Measurements from ENCODE around the gene CLEC10A.

Gene CLEC10A

GRCh38 chr17:7120123-7120522 lies 40.1 kb upstream of the CLEC10A start:
- no peak overlapping the region for H3K4me3 ChIP-seq (ENCODE audit: low read length, poor library complexity, severe bottlenecking)
- H3F3A ChIP-seq (ENCODE audit: low read depth), result no peaks in the 10 kb centered on the region
- H3K9me3 ChIP-seq (ENCODE audit: insufficient read depth, low read depth, low read length), result no peaks in the 10 kb centered on the region
- H3K79me2 ChIP-seq (ENCODE audit: insufficient read depth, low read length), result no peaks in the 10 kb centered on the region
- H3K9me2 ChIP-seq (replicated peaks; ENCODE audit: low read depth, low read length), result no peaks in the 10 kb centered on the region
- no peak overlapping the region for H2AFZ ChIP-seq (ENCODE audit: low read length)
- no peaks in the 10 kb centered on the region for H3K36me3 ChIP-seq (ENCODE audit: insufficient read depth, low read length)
- no peak overlapping the region for H3K9ac ChIP-seq (ENCODE audit: low read depth, low read length, poor library complexity, severe bottlenecking)
- no peaks in the 10 kb centered on the region for H3K4me1 ChIP-seq (ENCODE audit: insufficient read depth, low read length, poor library complexity, severe bottlenecking)
- no peaks in the 10 kb centered on the region for H4K20me1 ChIP-seq (ENCODE audit: insufficient read depth, low read length, poor library complexity, severe bottlenecking)
- no peak overlapping the region for H3K4me2 ChIP-seq (ENCODE audit: low read depth, low read length, poor library complexity, severe bottlenecking)
- TF ChIP-seq EZH2phosphoT487 (IDR thresholded peaks at IDR 0.05; ENCODE audit: borderline replicate concordance) (no peak), CTCF (conservative IDR thresholded peaks at IDR 0.05; ENCODE audit: low read length) (no peak)
- no peaks in the 10 kb centered on the region for H3K27me3 ChIP-seq (ENCODE audit: insufficient read depth, low read length, poor library complexity, severe bottlenecking)

- Histone ChIP-seq H2AFZ (ENCODE audit: low read length) (no peak overlapping the region), H4K20me1 (ENCODE audit: insufficient read depth, low read length, poor library complexity, severe bottlenecking) (no peaks in the 10 kb centered on the region), H3K27me3 (ENCODE audit: insufficient read depth, low read length, poor library complexity, severe bottlenecking) (no peaks in the 10 kb centered on the region), H3K9ac (ENCODE audit: low read depth, low read length, poor library complexity, severe bottlenecking) (no peak overlapping the region), H3K36me3 (ENCODE audit: insufficient read depth, low read length) (no peaks in the 10 kb centered on the region), H3K4me2 (ENCODE audit: low read depth, low read length, poor library complexity, severe bottlenecking) (no peak overlapping the region), H3K4me1 (ENCODE audit: insufficient read depth, low read length, poor library complexity, severe bottlenecking) (no peaks in the 10 kb centered on the region), H3K9me2 (replicated peaks; ENCODE audit: low read depth, low read length) (no peaks in the 10 kb centered on the region), H3F3A (ENCODE audit: low read depth) (no peaks in the 10 kb centered on the region), H3K9me3 (ENCODE audit: insufficient read depth, low read depth, low read length) (no peaks in the 10 kb centered on the region), H3K79me2 (ENCODE audit: insufficient read depth, low read length) (no peaks in the 10 kb centered on the region), H3K4me3 (ENCODE audit: low read length, poor library complexity, severe bottlenecking) (no peak overlapping the region)
- TF ChIP-seq CTCF (conservative IDR thresholded peaks at IDR 0.05; ENCODE audit: low read length), result no peak
- no peak for TF ChIP-seq EZH2phosphoT487 (IDR thresholded peaks at IDR 0.05; ENCODE audit: borderline replicate concordance)
Observed at GRCh38 chr17:7119314-7119713, 39.3 kb upstream of the CLEC10A start.

- no peak overlapping the region for H2AFZ ChIP-seq (ENCODE audit: low read length)
- no peaks in the 10 kb centered on the region for H3K79me2 ChIP-seq (ENCODE audit: insufficient read depth, low read length)
- H3K27me3 ChIP-seq (ENCODE audit: insufficient read depth, low read length, poor library complexity, severe bottlenecking), result no peaks in the 10 kb centered on the region
- no peaks in the 10 kb centered on the region for H3K36me3 ChIP-seq (ENCODE audit: insufficient read depth, low read length)
- H3K4me3 ChIP-seq (ENCODE audit: low read length, poor library complexity, severe bottlenecking), result no peak overlapping the region
- no peak overlapping the region for H3K4me2 ChIP-seq (ENCODE audit: low read depth, low read length, poor library complexity, severe bottlenecking)
- TF ChIP-seq EZH2phosphoT487 (IDR thresholded peaks at IDR 0.05; ENCODE audit: borderline replicate concordance), result no peak
- TF ChIP-seq CTCF (conservative IDR thresholded peaks at IDR 0.05; ENCODE audit: low read length), result no peak
- H3F3A ChIP-seq (ENCODE audit: low read depth), result no peaks in the 10 kb centered on the region
- H3K9me3 ChIP-seq (ENCODE audit: insufficient read depth, low read depth, low read length), result no peaks in the 10 kb centered on the region
- no peaks in the 10 kb centered on the region for H3K4me1 ChIP-seq (ENCODE audit: insufficient read depth, low read length, poor library complexity, severe bottlenecking)
- H3K9me2 ChIP-seq (replicated peaks; ENCODE audit: low read depth, low read length), result no peaks in the 10 kb centered on the region
- no peaks in the 10 kb centered on the region for H4K20me1 ChIP-seq (ENCODE audit: insufficient read depth, low read length, poor library complexity, severe bottlenecking)
- no peak overlapping the region for H3K9ac ChIP-seq (ENCODE audit: low read depth, low read length, poor library complexity, severe bottlenecking)
Observed at GRCh38 chr17:7114875-7115614, 35.0 kb upstream of the CLEC10A start.
